OCI-LY7 (cell line): ENCODE measurements around the gene CDKL1. TPM values are rescaled to one million over a fixed set of nuclear protein-coding genes. Genes with fewer than 3 reads are reported as not detected.
"Not testable (repeated sequence)": the region's sequence is repeated elsewhere in the genome, so short reads cannot be mapped to it uniquely, and the experiment has no call there.

Experiments
- BruUV-seq: library from RNA; stranded (reverse); fragments of 400-500 nt; replicated peaks from 2 replicates; lab custom pipeline; 2021; lab: Mats Ljungman, UMichigan
- CTCF ChIA-PET: fragments of 300-600 bp; sonication (Branson Sonifier 250); formaldehyde crosslinking; loops from one replicate; lab custom pipeline; 2022; ENCODE audit warnings: antibody characterized with exemption; ENCODE audit not compliant: unreplicated experiment; lab: Charles Lee
- POLR2A ChIA-PET: fragments of 300-600 bp; sonication (Branson Sonifier 250); formaldehyde crosslinking; loops from one replicate; lab custom pipeline; 2022; ENCODE audit warnings: antibody characterized with exemption; lab: Charles Lee
- DNase-seq: peaks from one replicate; pipeline ENCODE4 v3.0.0-alpha.2; 2015; ENCODE audit warnings: low spot score
- H2AFZ ChIP-seq: fragments of 200-600 bp; sonication (generic), shearing (Covaris generic); 2 replicates; pipeline ENCODE4 v1.6.1; 2014; ENCODE audit warnings: mild to moderate bottlenecking, antibody characterized with exemption, low read length, moderate library complexity
- H3K27ac ChIP-seq: fragments of 200-600 bp; sonication (generic); 2 replicates; pipeline ENCODE4 v1.5.1; 2014; ENCODE audit warnings: mixed run types, low read depth, mild to moderate bottlenecking, moderate library complexity, low read length, inconsistent platforms; ENCODE audit not compliant: poor library complexity, severe bottlenecking
- H3K36me3 ChIP-seq: fragments of 200-600 bp; sonication (generic); 2 replicates; pipeline ENCODE4 v1.6.1; 2014; ENCODE audit warnings: mild to moderate bottlenecking, antibody characterized with exemption, low read length, moderate library complexity, mixed read lengths; ENCODE audit not compliant: insufficient read depth
- H3K4me1 ChIP-seq: fragments of 200-600 bp; sonication (generic); 2 replicates; pipeline ENCODE4 v1.5.1; 2014; ENCODE audit warnings: mild to moderate bottlenecking, low read length; ENCODE audit not compliant: insufficient read depth, poor library complexity, severe bottlenecking
- H3K4me2 ChIP-seq: fragments of 200-600 bp; sonication (generic); 2 replicates; pipeline ENCODE4 v1.6.1; 2014; ENCODE audit warnings: mild to moderate bottlenecking, low read length
- H3K4me3 ChIP-seq: fragments of 200-600 bp; sonication (generic); 2 replicates; pipeline ENCODE4 v1.5.1; 2014; ENCODE audit warnings: mild to moderate bottlenecking, low read depth, low read length; ENCODE audit not compliant: poor library complexity, severe bottlenecking
- H3K79me2 ChIP-seq: fragments of 200-600 bp; sonication (generic); 2 replicates; pipeline ENCODE4 v1.6.1; 2016; ENCODE audit warnings: low read depth, mild to moderate bottlenecking, low read length, moderate library complexity, mixed read lengths; ENCODE audit not compliant: insufficient read depth
- H3K9me2 ChIP-seq: fragments of 200-600 bp; sonication (generic); 2 replicates; pipeline ENCODE4 v1.6.1; 2016; ENCODE audit warnings: mild to moderate bottlenecking, low read length, mixed read lengths; ENCODE audit not compliant: insufficient read depth
- H3K9me3 ChIP-seq: fragments of 200-600 bp; sonication (generic); 2 replicates; pipeline ENCODE4 v1.6.1; 2014; ENCODE audit warnings: mild to moderate bottlenecking, mixed run types, low read length, mixed read lengths
- H4K20me1 ChIP-seq: fragments of 200-600 bp; sonication (generic); 2 replicates; pipeline ENCODE4 v1.6.1; 2014; ENCODE audit warnings: mild to moderate bottlenecking, antibody characterized with exemption, low read length, moderate library complexity, mixed read lengths; ENCODE audit not compliant: insufficient read depth
- EZH2phosphoT487 ChIP-seq: fragments of 200-600 bp; sonication (generic); IDR thresholded peaks from 2 replicates; pipeline ENCODE4 v1.6.1; 2018; ENCODE audit warnings: low read depth, borderline replicate concordance, mild to moderate bottlenecking, mixed run types, antibody characterized with exemption, low read length, moderate library complexity, mixed read lengths
- intact Hi-C: fragments of 100-400 bp; cut with micrococcal nuclease; formaldehyde crosslinking; loops from one replicate; pipeline ENCODE4 v1.10.0; 2022; ENCODE audit not compliant: unreplicated experiment
- total RNA-seq, 2 experiments: library from RNA; depleted of rRNA in 1 of 2; stranded (reverse); fragments of >200 nt in 1 of 2; shearing (Covaris generic) in 1 of 2; gene quantifications; 2 replicates each; pipeline ENCODE4 v1.2.3, GENCODE V29; 2014 to 2022
- TF ChIP-seq, protein P1 (sequence below): fragments of 200-600 bp; sonication (generic); conservative IDR thresholded peaks from 2 replicates; pipeline ENCODE4 v1.5.1; 2014; ENCODE audit warnings: mild to moderate bottlenecking, antibody characterized with exemption, low read length, moderate library complexity, mixed read lengths

The CDKL1 gene
- total RNA-seq, 2 experiments from 2014 or later, result 0.09 to 0.36 TPM

DNA sequence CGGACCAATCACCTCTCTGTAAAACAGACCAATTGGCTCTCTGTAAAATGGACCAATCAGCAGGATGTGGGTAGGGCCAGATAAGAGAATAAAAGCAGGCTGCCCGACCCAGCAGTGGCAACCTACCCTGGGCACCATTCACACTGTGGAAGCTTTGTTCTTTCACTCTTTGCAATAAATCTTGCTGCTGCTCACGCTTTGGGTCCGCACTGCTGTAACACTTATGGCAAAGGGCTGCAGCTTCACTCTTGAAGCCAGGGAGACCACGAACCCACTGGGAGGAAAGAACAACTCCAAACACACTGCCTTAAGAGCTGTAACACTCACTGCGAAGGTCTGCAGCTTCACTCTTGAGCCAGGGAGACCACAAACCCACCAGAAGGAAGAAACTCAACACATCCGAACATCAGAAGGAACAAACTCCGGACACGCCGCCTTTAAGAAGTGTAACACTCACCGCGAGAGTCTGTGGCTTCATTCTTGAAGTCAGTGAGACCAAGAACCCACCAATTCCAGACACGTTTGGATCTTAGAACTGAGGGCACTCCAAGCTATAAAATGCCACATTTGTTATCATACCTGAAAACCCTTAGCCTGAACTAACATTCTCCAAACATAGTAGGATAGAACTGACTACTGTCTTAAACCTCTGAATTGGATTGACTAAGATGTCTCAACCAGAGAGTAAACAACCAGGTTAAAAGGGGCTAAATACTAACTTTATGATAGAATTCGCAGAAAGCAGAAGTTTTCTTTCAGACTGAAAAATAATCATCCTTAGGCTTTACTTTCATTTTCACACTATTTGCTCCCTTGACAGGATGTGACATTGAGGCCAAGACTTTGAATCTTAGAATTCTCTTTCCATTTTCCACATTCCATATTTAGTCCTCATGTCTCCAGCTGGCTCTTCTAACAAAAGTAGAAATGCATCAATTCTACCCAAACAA is 33.6 kb downstream of the CDKL1 start:
- peak; percentile 8 for DNase-seq
- CTCF ChIA-PET, result no interaction called here
- Histone ChIP-seq H3K9me2 (no peaks in the 10 kb centered on the region), H3K36me3 (no peaks in the 10 kb centered on the region), H3K79me2 (no peaks in the 10 kb centered on the region), H3K4me1 (peaks cover 12% of the 10 kb centered on the region), H3K4me3 (peak overlapping the region; percentile 35), H3K27ac (no peak overlapping the region), H4K20me1 (no peaks in the 10 kb centered on the region), H3K4me2 (peak overlapping the region; percentile 73), H3K9me3 (no peaks in the 10 kb centered on the region), H2AFZ (no peak overlapping the region)
- intact Hi-C loops, result loop anchor here (1.0 to 5.0 kb wide), 2 partner anchors 11 to 51 kb away; partner anchors contain the start of genes DMAC2L and L2HGDH
- TF ChIP-seq, protein P1, sequence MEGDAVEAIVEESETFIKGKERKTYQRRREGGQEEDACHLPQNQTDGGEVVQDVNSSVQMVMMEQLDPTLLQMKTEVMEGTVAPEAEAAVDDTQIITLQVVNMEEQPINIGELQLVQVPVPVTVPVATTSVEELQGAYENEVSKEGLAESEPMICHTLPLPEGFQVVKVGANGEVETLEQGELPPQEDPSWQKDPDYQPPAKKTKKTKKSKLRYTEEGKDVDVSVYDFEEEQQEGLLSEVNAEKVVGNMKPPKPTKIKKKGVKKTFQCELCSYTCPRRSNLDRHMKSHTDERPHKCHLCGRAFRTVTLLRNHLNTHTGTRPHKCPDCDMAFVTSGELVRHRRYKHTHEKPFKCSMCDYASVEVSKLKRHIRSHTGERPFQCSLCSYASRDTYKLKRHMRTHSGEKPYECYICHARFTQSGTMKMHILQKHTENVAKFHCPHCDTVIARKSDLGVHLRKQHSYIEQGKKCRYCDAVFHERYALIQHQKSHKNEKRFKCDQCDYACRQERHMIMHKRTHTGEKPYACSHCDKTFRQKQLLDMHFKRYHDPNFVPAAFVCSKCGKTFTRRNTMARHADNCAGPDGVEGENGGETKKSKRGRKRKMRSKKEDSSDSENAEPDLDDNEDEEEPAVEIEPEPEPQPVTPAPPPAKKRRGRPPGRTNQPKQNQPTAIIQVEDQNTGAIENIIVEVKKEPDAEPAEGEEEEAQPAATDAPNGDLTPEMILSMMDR, result no peak
- TF ChIP-seq EZH2phosphoT487, result no peak
- POLR2A ChIA-PET, result interaction anchor here (0.7 to 1.2 kb wide), 3 partner anchors 48 to 164 kb away, joined by 3 to 6 read pairs (median 3); no protein-coding TSS in a partner anchor
- no TSS peak for BruUV-seq

DNA sequence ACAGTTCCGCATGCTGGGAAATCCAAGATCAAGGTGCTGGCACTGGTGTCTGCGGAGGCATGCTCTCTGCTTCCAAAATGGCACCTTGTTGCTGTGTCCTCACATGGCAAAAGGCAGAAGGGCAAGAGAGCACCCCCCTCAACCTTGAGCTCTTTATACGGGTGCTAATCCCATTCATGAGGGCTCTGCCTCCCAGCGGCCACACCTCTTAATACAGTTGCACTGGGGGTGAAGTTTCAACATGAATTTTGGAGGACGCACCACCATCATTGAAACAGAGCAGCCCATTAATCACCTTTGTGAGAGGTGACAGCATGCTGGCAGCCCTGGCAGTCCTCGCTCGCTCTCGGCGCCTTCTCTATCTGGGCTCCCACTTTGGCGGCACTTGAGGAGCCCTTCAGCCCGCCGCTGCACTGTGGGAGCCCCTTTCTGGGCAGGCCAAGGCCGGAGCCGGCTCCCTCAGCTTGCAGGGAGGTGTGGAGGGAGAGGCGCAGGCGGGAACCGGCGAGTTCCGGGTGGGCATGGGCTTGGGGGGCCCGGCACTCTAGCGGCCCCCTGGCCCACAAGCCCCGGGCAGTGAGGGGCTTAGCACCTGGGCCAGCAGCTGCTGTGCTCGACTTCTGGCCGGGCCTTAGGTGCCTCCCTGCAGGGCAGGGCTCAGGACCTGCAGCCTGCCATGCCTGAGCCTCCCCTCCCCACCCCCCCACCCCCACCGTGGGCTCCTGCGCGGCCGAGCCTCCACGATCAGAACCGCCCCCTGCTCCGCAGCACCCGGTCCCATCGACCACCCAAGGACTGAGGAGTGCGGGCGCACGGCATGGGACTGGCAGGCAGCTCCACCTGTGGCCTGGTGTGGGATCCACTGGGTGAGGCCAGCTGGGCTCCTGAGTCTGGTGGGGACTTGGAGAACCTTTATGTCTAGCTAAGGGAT is 34.9 kb downstream of the CDKL1 start:
- H3K9me2 ChIP-seq, H2AFZ ChIP-seq, H4K20me1 ChIP-seq, H3K4me3 ChIP-seq, H3K36me3 ChIP-seq, H3K79me2 ChIP-seq, DNase-seq, H3K27ac ChIP-seq, H3K9me3 ChIP-seq, H3K4me2 ChIP-seq, BruUV-seq, CTCF ChIA-PET: not testable (repeated sequence)
- intact Hi-C loops, result loop anchor here (5.0 kb wide), 1 partner anchor 49 kb away; the partner anchor contains the start of genes DMAC2L and L2HGDH
- H3K4me1 ChIP-seq, result peaks cover 12% of the 10 kb centered on the region
- POLR2A ChIA-PET, result interaction anchor here (0.7 to 1.2 kb wide), 2 partner anchors 14 to 161 kb away, joined by 3 read pairs; no protein-coding TSS in a partner anchor

DNA sequence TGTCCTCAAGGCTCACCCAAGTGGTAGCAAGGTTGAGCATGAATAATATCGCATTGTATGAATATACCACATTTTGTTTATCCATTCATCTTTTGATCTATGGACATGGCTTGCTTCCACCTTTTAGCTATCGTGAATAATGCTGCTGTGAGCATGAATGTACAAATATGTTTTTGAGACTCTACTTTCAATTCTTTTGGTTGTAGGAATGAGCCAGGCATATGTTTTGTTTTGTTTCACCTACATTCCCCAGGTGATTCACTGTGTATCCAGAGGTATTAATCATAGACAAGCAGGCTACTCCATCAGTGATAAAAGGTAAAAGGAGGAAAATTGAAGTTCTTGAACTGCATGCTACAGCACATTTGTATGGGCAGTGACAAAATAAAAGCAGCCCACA is 35.8 kb downstream of the CDKL1 start:
- no peaks in the 10 kb centered on the region for H3K9me2 ChIP-seq
- H3K4me3 ChIP-seq, result no peak overlapping the region
- no peak overlapping the region for H3K27ac ChIP-seq
- peaks cover 12% of the 10 kb centered on the region for H3K4me1 ChIP-seq
- no peak for DNase-seq
- H3K9me3 ChIP-seq, result no peaks in the 10 kb centered on the region
- CTCF ChIA-PET, result no interaction called here
- no peaks in the 10 kb centered on the region for H3K79me2 ChIP-seq
- POLR2A ChIA-PET, result no interaction called here
- no peak overlapping the region for H3K4me2 ChIP-seq
- no TSS peak for BruUV-seq
- H4K20me1 ChIP-seq, result no peaks in the 10 kb centered on the region
- intact Hi-C loops, result loop anchor here (5.0 kb wide), 1 partner anchor 49 kb away; the partner anchor contains the start of genes DMAC2L and L2HGDH
- no peak overlapping the region for H2AFZ ChIP-seq
- no peaks in the 10 kb centered on the region for H3K36me3 ChIP-seq
- no peak for TF ChIP-seq EZH2phosphoT487
- TF ChIP-seq, protein P1, result no peak
